T follicular helper cell (primary cell): ENCODE results near the gene PFKFB4.
"Not testable (repeated sequence)": the region's sequence is repeated elsewhere in the genome, so short reads cannot be mapped to it uniquely, and the experiment has no call there.

ENCODE experiments used
- DNase-seq: peaks from one replicate; pipeline ENCODE4 v3.0.0-alpha.2; 2020; ENCODE audit warnings: low read depth

The PFKFB4 gene

DNA sequence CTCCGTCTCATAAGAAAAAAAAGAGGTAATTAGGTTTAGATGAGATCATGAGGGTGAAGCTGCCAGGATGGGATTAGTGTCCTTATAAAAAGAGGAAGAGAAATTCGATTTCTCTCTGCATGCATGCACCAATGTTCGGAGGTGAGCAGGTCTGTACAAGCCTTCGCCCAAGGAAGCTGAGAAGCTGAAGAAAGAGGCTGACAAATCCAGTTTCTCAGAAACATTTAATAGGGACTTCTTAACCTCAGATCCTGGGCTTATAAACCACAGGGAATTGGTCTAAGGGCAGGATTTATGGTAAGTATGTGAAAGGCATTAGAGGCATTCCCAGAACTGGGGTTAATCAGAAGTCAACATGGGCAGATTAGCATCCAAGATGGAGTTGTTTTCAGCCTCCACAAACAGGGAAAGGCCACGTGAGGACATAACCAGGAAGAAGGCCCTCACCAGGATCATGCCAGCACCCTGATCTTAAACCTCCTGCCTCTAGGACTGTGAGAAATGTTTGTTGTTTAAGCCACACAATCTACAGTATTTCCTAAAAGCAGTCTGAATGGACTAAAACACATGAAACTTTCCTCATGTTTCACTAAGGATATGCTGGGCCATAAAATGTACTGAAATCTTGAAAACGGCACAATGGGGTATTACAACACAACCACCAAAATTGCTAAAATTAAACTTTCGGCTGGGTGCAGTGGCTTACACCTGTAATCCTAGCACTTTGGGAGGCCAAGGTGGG is 64.0 kb downstream of the PFKFB4 start:
- no peak for DNase-seq

DNA sequence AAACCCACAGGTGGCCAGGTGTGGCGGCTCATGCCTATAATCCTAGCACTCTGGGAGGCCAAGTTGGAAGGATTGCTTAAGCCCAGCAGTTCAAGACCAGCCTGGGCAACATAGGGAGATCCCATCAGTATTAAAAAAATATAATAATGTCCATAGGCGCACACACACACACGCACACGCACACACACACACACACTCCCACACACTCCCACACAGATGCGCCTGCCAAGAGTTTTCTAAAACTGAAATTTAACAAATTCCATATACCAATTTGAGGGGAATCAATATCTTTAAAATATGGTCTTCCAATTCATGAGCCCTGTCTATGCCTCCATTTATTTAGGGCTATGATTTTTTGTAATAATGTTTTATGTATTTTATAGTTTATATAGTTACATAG is 69.7 kb downstream of the PFKFB4 start:
- no peak for DNase-seq

DNA sequence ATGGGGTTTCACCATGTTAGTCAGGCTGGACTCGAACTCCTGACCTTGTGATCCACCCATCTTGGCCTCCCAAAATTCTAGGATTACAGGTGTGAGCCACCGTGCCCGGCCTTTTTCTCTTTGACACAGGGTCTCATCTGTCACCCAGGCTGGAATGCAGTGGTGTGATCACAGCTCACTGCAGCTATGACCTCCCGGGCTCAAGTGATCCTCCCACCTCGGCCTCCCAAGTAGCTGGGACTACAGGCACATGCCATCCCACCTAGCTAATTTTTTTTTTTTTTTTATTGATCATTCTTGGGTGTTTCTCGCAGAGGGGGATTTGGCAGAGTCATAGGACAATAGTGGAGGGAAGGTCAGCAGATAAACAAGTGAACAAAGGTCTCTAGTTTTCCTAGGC is 73.8 kb downstream of the PFKFB4 start:
- DNase-seq, result not testable (repeated sequence)

DNA sequence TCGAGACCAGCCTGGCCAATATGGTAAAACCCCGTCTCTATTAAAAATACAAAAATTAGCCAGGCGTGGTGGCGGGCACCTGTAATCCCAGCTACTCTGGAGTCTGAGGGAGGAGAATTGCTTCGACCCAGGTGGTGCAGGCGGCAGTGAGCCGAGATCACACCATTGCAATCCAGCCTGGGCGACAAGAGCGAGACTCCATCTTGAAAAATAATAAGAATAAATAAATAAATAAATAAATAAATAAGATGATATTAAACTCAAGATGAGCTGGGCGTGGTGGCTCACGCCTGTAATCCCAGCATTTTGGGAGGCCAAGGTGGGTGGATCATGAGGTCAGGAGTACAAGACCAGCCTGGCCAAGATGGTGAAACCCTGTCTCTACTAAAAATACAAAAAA is 75.7 kb downstream of the PFKFB4 start:
- not testable (repeated sequence) for DNase-seq

DNA sequence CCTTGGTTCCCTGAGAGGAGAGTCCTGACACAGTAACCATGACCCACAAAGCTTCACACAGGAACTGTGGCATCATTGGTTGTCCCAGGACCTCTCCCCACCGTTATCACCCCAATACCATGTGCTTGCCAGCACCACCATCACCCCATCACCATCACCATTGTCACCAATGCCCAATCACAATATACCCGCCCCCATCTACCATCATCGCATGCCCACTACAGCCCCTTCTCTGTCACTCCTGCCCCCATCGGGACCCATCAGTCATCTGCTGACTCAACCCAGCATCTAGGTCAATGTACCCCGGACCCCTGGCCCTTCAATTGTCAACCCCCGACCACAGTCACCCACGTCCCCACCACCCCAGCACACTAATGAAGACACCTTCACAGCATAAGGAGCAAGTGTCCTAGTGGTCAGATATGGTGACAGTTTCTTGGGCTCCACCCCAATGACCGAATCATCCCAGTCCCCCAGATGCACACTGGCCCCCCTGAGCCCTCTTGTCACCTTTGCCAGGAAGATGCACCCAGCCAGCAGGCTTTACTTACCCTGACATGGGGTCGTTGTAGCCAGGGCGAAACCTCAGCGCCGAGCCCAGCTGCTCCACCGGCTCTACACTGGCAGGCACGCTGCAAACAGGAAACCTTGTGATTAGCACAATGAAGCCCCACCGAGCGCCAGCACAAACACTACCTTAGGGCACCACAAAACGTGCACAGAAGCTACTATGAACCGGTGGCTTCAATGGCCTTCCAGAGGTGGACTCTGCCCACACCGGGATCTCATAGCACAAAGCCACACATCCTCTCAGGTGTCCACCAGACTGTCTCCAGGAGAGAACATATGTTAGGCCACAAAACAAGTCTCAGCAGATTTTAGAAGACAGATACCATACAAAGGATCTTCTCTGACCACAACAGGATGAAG is 77.7 kb downstream of the PFKFB4 start:
- peak; percentile 49 for DNase-seq

DNA sequence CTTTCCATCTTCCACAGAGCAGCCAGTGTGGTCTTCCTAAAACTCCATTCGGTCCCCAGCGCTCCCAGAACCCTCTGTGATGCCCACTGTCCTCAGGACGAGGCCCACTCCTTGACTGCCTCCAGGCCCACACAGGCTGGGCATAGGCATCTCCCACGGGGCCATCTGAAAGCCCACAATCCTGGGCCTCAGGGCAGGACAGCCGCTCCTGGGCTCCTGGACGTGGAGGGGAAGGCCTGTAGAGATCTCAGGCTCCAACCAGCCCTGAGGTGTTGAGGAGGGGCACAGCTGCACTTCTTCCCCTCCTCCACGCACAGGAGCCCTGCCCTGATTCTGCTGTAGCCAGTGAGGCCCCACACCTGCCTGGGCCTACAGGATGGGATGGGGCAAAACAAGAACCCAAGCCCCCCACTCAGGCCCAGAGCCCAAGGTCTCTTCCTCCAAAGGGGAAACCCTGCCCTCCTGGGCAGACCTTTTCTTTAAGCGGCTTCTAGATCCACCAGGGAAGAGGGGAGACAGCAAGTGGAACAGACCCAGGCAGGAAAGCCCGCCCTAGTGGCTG is 78.6 kb downstream of the PFKFB4 start:
- no peak for DNase-seq

DNA sequence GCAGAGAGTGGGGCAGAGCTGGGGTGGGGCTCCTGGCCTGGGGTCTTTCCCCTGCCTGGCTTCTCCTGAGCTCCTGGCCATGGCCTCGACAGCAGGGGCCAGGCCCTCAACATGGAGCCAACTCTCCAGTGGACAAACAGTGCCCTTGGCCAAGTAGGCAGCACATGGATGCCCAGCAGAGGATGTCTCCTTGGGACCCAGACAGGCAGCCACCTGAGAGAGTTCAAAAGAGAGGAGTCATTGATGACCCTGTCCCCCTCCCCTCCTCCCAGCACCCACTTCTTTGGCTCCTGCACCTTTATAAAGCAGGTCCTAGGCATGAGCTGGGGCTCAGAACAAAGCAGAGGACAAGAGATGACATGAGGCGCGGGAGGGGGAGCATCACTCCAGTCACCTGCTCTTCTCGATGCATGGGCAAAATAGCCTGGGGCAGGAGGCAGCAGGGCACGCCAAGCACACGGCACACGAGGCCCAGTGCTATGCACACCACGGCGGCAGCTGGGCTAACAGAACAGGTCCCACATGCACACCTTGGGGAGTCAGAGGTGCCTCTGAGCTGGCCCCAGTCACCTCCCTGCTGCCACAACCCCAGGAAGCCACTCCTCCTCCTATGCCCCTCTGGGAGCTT is 80.1 kb downstream of the PFKFB4 start:
- no peak for DNase-seq

DNA sequence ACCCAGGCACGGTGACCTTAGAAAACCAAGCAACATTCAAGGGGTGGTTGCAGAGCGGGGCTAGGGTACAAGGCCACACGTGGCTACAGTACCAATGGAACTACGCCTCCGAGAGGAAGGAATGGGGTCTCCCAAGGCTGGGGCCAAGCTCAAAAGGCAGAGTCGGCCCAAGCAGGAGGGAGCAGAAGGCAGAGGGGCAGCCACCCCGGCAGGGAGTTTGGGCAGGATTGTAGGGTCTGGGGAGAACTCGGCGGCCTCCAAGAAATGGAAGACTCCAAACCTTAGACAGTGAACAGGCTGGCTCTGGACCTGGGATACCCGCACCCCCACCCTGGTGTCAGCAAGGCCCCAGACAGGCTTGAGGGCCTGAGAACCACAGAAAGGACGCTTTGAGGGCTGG is 81.4 kb downstream of the PFKFB4 start:
- DNase-seq, result no peak

DNA sequence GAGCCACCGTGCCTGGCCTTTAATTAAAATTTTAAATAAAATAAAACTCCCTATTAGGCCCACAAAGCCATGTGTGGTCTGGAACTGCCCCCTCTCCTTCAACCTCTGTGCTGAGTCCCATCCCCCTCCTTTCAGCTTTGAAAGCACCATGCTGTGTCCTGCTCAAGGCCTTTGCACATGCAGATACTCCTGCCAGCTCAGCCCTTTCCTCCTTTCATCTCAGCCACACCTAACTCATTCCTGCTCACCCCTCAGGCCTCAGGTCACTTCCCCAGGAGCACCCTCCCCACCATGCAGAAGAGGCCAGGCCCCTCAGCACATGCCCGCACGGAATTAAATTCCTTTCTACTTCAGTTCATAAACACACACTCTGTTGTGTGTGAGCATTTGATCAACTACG is 82.0 kb downstream of the PFKFB4 start:
- DNase-seq, result no peak

DNA sequence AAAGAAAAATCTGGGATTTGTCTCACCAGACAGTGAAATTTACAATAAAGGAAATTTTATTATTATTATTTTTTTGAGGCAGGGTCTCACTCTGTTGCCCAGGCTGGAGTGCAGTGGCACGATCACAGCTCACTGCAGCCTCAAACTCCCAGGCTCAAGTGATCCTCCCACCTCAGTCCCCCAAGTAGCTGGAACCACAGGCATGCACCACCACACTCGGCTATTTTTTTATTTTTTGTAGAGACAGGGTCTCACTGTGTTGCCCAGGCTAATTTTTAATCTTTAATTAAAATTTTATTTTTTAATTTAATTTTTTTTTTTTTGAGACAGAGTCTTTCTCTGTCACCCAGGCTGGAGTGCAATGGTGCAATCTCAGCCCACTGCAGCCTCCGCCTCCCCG is 82.6 kb downstream of the PFKFB4 start:
- DNase-seq, result not testable (repeated sequence)

DNA sequence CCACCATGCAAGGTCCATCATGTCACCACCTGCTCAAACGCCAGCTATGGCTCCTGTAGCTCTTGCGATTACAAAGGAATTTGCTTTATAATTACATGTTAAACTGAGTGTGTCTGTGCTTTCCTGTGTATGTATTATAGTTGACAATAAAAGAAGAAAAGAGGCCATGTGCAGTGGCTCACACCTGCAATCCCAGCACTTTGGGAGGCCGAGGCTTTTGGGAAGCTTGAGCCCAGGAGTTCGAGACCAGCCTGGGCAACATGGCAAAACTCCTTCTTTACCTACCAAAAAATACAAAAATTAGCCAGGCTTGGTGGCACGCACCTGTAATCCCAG is 83.0 kb downstream of the PFKFB4 start:
- no peak for DNase-seq

DNA sequence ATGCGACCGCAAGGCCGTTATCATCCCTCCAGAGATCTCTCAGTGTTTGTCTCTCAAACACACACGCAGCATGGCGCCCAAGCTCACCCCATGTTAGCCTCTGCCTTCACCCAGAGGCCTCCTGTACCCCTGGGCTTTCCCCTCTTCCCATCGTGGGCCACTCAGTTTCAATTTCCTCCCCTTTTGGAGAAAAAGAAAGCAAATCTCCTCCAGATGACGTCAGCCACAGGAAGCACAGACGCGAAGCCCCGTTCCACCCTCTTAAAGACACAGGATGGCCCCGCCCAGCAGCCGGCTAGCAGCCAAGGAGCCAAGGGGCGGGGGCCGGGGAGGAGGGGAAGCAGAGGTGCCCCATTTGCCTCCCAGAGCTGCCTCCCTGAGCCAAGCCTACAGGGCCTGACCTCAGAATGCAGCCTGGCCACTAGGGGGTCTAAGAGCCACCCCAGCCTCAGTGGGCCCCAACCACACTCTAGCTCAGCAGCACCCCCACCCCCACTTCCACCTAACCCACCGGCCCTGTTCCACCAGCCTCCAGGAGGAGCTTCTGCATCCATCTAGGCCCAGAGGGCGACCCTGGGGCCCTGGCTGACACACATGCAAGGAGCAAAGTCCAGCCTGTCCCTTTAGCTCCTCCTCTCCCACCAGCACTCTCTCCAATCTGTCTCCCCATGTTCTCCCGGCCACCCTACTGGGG is 83.5 kb downstream of the PFKFB4 start:
- DNase-seq, result peak; percentile 92

DNA sequence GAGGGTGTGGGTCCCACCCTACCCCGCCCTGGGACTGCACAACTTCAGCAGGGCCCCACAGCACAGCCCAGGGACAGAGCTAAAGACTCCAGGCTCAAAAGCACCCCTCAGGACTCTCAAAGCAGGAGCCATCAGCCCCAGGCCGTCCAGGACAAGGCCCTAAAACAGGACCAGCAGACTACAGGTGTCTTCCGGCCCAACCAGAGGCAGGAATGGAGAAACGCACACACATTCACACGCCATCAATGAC is 84.0 kb downstream of the PFKFB4 start:
- no peak for DNase-seq

DNA sequence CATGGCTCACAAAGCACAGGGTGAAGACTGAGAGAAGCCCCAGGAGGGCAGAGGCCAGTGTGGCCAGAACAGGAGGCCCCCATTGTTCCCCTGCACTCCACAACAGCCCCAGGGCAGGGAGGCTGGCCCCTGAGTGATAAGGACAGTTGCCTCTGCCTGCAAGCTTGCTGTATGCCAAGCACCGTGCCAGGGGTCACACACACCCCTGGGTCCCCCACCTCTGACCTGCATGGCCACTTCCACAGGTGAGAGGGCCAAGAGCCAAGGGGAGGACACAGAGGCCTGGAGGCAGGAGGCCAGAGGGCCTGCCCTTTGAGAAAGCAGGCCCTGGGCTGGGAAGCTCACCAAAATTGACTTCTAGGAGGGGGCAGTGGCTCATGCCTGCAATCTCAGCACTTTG is 86.3 kb downstream of the PFKFB4 start:
- DNase-seq, result no peak

DNA sequence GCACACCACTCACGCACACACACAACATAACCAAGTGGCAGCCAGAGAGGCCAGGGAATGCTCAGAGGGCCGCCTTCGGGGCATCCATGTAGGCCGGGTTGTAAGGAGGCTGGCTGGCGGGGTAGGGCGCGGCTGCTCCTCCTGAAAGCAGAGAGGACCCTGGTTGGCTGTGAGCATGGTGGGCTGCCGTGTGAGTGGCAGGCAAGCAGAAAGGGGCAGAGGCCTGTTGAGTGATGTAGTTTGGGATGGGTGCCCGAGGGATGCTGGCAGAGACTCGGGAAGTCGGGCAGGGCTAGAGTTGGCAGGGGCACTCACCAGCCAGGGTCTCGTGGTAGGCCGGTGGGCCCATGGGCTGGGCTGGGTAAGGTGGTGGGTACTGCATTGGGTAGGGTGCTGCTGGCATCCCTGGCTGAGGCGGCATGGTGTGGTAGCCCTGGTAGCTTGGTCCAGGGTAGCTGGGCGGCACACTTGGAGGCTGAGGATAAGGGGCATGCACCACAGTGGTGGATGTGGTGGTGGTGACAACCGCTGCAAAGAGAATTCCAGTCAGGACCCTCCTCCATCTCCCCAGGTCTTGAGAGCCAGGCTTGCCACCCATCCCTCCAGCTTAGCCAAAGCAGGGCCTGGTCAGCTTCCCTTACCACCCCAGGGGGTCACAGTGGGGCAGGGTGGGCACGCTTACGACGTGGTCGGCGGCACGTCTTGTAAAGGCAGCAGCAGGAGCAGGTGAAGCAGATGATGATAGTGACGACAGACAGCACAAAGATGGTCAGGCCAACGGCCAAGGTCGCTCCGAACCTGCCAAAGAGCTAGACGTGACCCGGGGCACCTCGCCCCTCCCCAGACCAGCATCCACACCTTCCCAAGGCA is 87.3 kb downstream of the PFKFB4 start:
- no peak for DNase-seq

DNA sequence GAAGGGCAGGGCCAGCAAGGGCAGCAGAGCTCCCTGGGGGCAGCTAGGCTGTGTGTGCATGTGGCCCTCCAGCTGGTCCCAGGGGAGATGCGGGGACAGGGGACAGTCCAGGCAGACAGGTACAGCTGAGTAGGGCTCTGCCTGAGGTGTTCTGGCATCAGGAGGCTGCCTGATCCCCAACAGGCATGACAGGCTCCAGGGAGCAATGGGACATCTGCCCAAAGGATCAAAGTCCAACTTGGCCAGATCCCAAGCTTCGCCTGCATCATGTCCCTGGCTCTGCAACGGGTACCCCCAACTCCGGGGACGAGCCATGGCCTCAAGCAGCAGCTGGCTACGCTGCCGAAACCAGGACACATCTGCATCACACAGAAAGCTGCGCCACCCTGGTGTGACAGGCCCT is 88.3 kb downstream of the PFKFB4 start:
- no peak for DNase-seq
